CD14-positive monocyte (primary cell): Measurements from ENCODE around the gene MERTK. TPM values are rescaled to one million over a fixed set of nuclear protein-coding genes. Genes with fewer than 3 reads are reported as not detected.

Experiments
- DNase-seq, 3 donors: peaks; one replicate each; pipeline ENCODE4 v3.0.0-alpha.2; 2011 to 2022
- H2AFZ ChIP-seq: 2 replicates; pipeline ENCODE4 v1.6.0; 2012; ENCODE audit warnings: mild to moderate bottlenecking, low read depth, low read length, inconsistent platforms; ENCODE audit not compliant: insufficient read depth, poor library complexity, severe bottlenecking
- H3K27ac ChIP-seq, 2 donors: 1 replicate in 1 of 2; 2 replicates in 1 of 2; pipeline ENCODE4 v1.5.1; 2012 to 2013; ENCODE audit warnings: low read length in 2 of 2, control low read depth in 1 of 2, inconsistent platforms in 1 of 2, low read depth in 1 of 2, mild to moderate bottlenecking in 1 of 2
- H3K27me3 ChIP-seq, 2 donors: one replicate each; pipeline versions ENCODE4 v1.6.0 to v1.6.1; 2011 to 2013; ENCODE audit warnings: low read length in 2 of 2; ENCODE audit not compliant: control insufficient read depth in 2 of 2, insufficient read depth in 2 of 2
- H3K36me3 ChIP-seq, 2 donors: replicated peaks in 1 of 2; 1 replicate in 1 of 2; 2 replicates in 1 of 2; pipeline versions ENCODE4 v1.5.1 to v1.6.1; 2012 to 2013; ENCODE audit warnings: low read length in 2 of 2, control low read depth in 1 of 2, inconsistent platforms in 1 of 2, mild to moderate bottlenecking in 1 of 2; ENCODE audit not compliant: insufficient read depth in 2 of 2, control insufficient read depth in 1 of 2
- H3K4me1 ChIP-seq, 2 donors: 1 replicate in 1 of 2; 2 replicates in 1 of 2; pipeline versions ENCODE4 v1.5.1 to v1.6.1; 2012 to 2013; ENCODE audit warnings: low read length in 2 of 2, control low read depth in 1 of 2, inconsistent platforms in 1 of 2, mild to moderate bottlenecking in 1 of 2, moderate library complexity in 1 of 2; ENCODE audit not compliant: insufficient read depth in 2 of 2, control insufficient read depth in 1 of 2
- H3K4me2 ChIP-seq: replicated peaks from 2 replicates; pipeline ENCODE3; 2012; ENCODE audit warnings: low read length, moderate library complexity, mild to moderate bottlenecking; ENCODE audit not compliant: poor library complexity, severe bottlenecking; ENCODE audit errors: extremely low read depth
- H3K4me3 ChIP-seq, 3 experiments: fragments of 200-600 bp in 1 of 3; sonication (generic) in 1 of 3; replicated peaks in 1 of 3; 1 replicate in 2 of 3; 2 replicates in 1 of 3; pipeline ENCODE4 v1.5.1; 2011 to 2013; ENCODE audit warnings: low read length in 3 of 3, mild to moderate bottlenecking in 3 of 3, control low read depth in 2 of 3, low read depth in 2 of 3, inconsistent platforms in 1 of 3, moderate library complexity in 1 of 3
- H3K79me2 ChIP-seq: 2 replicates; pipeline ENCODE4 v1.6.0; 2012; ENCODE audit warnings: mild to moderate bottlenecking, control low read depth, inconsistent platforms, low read length, moderate library complexity; ENCODE audit not compliant: insufficient read depth
- H3K9ac ChIP-seq: 2 replicates; pipeline ENCODE4 v1.6.0; 2017; ENCODE audit warnings: low read length, mild to moderate bottlenecking; ENCODE audit not compliant: insufficient read depth, poor library complexity, severe bottlenecking
- H3K9me3 ChIP-seq, 2 donors: replicated peaks in 1 of 2; 1 replicate in 1 of 2; 2 replicates in 1 of 2; pipeline versions ENCODE4 v1.5.1 to v1.6.1; 2012 to 2013; ENCODE audit warnings: low read length in 2 of 2, control low read depth in 1 of 2; ENCODE audit not compliant: control insufficient read depth in 1 of 2, insufficient read depth in 1 of 2
- H4K20me1 ChIP-seq: 2 replicates; pipeline ENCODE4 v1.6.0; 2012; ENCODE audit warnings: mild to moderate bottlenecking, low read length, control low read depth, moderate library complexity; ENCODE audit not compliant: insufficient read depth
- H3K27ac Mint-ChIP-seq, 7 donors: one replicate each; pipeline ENCODE4 v1.8.0; 2020; ENCODE audit warnings: mild to moderate bottlenecking in 7 of 7, mixed read lengths in 7 of 7, moderate library complexity in 6 of 7, inconsistent platforms in 2 of 7
- H3K27me3 Mint-ChIP-seq, 3 donors: one replicate each; pipeline ENCODE4 v1.8.0; 2021 to 2022; ENCODE audit warnings: low read depth in 3 of 3, mild to moderate bottlenecking in 3 of 3, mixed read lengths in 3 of 3, moderate library complexity in 3 of 3, inconsistent platforms in 1 of 3
- H3K36me3 Mint-ChIP-seq, 2 donors: one replicate each; pipeline ENCODE4 v1.8.0; 2020; ENCODE audit warnings: mixed read lengths in 2 of 2, inconsistent platforms in 1 of 2, mild to moderate bottlenecking in 1 of 2
- H3K4me1 Mint-ChIP-seq: one replicate; pipeline ENCODE4 v1.8.0; 2020; ENCODE audit warnings: mild to moderate bottlenecking, mixed read lengths
- H3K4me3 Mint-ChIP-seq, 2 donors: one replicate each; pipeline ENCODE4 v1.8.0; 2020; ENCODE audit warnings: mild to moderate bottlenecking in 2 of 2, mixed read lengths in 2 of 2, moderate library complexity in 1 of 2
- H3K9me3 Mint-ChIP-seq, 7 donors: one replicate each; pipeline ENCODE4 v1.8.0; 2020 to 2022; ENCODE audit warnings: mixed read lengths in 7 of 7, mild to moderate bottlenecking in 6 of 7, moderate library complexity in 6 of 7, inconsistent platforms in 2 of 7
- WGBS: methylation state at CpG from one replicate; pipeline ENCODE4 v1.1.5; 2013; ENCODE audit warnings: missing lambda C conversion rate; ENCODE audit not compliant: insufficient coverage; 5-methylcytosine and 5-hydroxymethylcytosine counted together
- intact Hi-C, 2 donors: fragments of 100-400 bp; cut with micrococcal nuclease; formaldehyde crosslinking; loops; one replicate each; pipeline versions ENCODE4 v1.15.0 to v1.15.1; 2023
- polyA plus RNA-seq, 3 donors: library from polyadenylated mRNA; depleted of rRNA in 1 of 3; unstranded in 2 of 3; stranded (reverse) in 1 of 3; fragments of 300-500 nt in 2 of 3; fragments of >200 nt in 1 of 3; fragmentation: Illumina TruSeq in 2 of 3; gene quantifications; 1 replicate in 2 of 3; 2 replicates in 1 of 3; pipeline ENCODE4 v1.2.3, GENCODE V29; 2012 to 2021
- TF ChIP-seq, protein P1 (sequence below): fragments of 200-600 bp; IDR thresholded peaks from one replicate; pipeline ENCODE4 v1.8.0; 2022; ENCODE audit warnings: antibody characterized with exemption, mild to moderate bottlenecking

MERTK gene
- polyA plus RNA-seq, 3 donors: 4.1 to 17.0 (median 4.2) TPM

DNA sequence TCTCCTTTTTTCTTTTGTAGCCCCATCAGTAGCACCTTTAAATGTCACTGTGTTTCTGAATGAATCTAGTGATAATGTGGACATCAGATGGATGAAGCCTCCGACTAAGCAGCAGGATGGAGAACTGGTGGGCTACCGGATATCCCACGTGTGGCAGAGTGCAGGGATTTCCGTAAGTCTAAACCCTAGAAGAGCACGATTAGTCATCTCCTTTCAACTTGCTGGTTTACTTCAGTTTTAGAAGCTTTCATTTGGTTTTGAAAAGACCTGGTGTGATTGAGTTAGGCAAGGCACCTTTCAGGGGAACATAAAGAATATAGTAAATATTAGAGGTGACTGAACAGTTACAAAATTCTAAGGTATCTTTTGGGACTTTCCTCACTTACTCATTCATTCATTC, 84.4 kb downstream of the MERTK start:
- Histone ChIP-seq H3K9ac (no peak overlapping the region), H3K4me3 (no peak overlapping the region), H3K79me2 (no peaks in the 10 kb centered on the region), H3K4me2 (no peak overlapping the region), H3K27me3 (no peaks in the 10 kb centered on the region), H3K4me1 (no peaks in the 10 kb centered on the region), H4K20me1 (no peaks in the 10 kb centered on the region), H2AFZ (no peak overlapping the region), H3K9me3 (peaks cover 1 to 2% of the 10 kb centered on the region in 2 donors), H3K27ac (no peak overlapping the region), H3K36me3 (peaks cover 0 to 27% of the 10 kb centered on the region in 2 donors)
- no peak overlapping the region for H3K4me3 Mint-ChIP-seq
- peaks cover 2 to 8% (median 6%) of the 10 kb centered on the region in 7 donors for H3K9me3 Mint-ChIP-seq
- H3K36me3 Mint-ChIP-seq: peaks cover 18 to 19% of the 10 kb centered on the region in 2 donors
- intact Hi-C loops: no loop called here
- H3K4me1 Mint-ChIP-seq: no peaks in the 10 kb centered on the region
- no CpG with 5 or more reads among the region's 5 CpGs for WGBS
- TF ChIP-seq, protein P1, sequence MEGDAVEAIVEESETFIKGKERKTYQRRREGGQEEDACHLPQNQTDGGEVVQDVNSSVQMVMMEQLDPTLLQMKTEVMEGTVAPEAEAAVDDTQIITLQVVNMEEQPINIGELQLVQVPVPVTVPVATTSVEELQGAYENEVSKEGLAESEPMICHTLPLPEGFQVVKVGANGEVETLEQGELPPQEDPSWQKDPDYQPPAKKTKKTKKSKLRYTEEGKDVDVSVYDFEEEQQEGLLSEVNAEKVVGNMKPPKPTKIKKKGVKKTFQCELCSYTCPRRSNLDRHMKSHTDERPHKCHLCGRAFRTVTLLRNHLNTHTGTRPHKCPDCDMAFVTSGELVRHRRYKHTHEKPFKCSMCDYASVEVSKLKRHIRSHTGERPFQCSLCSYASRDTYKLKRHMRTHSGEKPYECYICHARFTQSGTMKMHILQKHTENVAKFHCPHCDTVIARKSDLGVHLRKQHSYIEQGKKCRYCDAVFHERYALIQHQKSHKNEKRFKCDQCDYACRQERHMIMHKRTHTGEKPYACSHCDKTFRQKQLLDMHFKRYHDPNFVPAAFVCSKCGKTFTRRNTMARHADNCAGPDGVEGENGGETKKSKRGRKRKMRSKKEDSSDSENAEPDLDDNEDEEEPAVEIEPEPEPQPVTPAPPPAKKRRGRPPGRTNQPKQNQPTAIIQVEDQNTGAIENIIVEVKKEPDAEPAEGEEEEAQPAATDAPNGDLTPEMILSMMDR: no peak
- no peak overlapping the region for H3K27ac Mint-ChIP-seq
- peaks cover 0 to 4% (median 2%) of the 10 kb centered on the region in 3 donors for H3K27me3 Mint-ChIP-seq
- no peak for DNase-seq

DNA sequence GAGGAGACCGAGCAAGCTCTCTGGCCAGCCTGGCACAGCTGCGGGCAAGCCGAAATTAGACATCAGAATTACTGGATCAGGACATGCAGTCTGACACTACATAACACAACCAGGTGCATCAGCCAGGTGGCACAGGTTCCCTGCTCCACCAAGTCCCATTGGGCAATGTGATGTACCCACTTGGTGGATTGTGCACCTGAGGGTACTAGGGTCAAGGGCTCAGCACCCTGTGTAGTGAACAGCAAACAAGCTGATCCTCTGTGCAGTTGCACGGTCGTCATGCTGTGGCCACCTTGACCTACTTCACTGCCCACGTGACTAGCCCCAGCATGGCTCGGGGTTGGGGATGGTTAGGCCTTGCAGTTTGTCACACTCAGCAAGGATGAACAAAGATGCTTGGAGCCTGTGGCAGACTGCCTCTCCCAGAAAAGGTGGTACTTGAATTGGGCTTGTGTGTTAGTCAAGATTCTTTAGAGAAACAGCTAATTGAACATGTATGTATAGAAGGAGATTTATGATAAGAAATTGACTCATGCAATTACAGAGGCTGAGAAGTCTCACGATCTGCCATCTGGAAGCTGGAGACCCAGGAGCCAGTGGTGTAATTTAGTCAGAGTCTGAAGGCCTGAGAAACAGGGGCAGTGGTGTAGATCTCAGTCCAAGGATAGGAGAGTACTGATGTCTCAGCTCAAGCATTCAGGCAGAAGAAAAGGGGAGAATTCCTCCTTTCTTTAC, 85.2 kb downstream of the MERTK start:
- peaks cover 0 to 2% (median 0%) of the 10 kb centered on the region in 7 donors for H3K9me3 Mint-ChIP-seq
- H3K36me3 ChIP-seq: peaks cover 0 to 25% of the 10 kb centered on the region in 2 donors
- no peaks in the 10 kb centered on the region for H3K79me2 ChIP-seq
- no peak overlapping the region for H3K27ac ChIP-seq
- no peak overlapping the region for H3K27ac Mint-ChIP-seq
- H3K27me3 Mint-ChIP-seq: peaks cover 0 to 4% (median 0%) of the 10 kb centered on the region in 3 donors
- WGBS: 77% methylated on average over 8 of the region's 8 CpGs
- no peak overlapping the region for H3K4me3 ChIP-seq
- H3K36me3 Mint-ChIP-seq: peaks cover 13 to 18% of the 10 kb centered on the region in 2 donors
- H3K27me3 ChIP-seq: no peaks in the 10 kb centered on the region
- H2AFZ ChIP-seq: no peak overlapping the region
- H4K20me1 ChIP-seq: no peaks in the 10 kb centered on the region
- H3K4me3 Mint-ChIP-seq: no peak overlapping the region
- H3K4me1 Mint-ChIP-seq: no peaks in the 10 kb centered on the region
- DNase-seq: no peak
- intact Hi-C loops: no loop called here
- H3K9ac ChIP-seq: no peak overlapping the region
- TF ChIP-seq, protein P1: no peak
- no peaks in the 10 kb centered on the region for H3K4me1 ChIP-seq
- no peak overlapping the region for H3K4me2 ChIP-seq
- no peaks in the 10 kb centered on the region for H3K9me3 ChIP-seq
